HEK293 (cell line): ENCODE results near the gene DIP2C.

Source experiments
- CTCF ChIA-PET: fragments of 350-600 bp; formaldehyde crosslinking; extraction: SDS; loops from one replicate; lab custom pipeline; 2021; ENCODE audit warnings: antibody characterized with exemption; lab: Yijun Ruan, JAX
- POLR2A ChIA-PET: fragments of 300-600 bp; formaldehyde crosslinking; extraction: SDS; loops from one replicate; lab custom pipeline; 2020; ENCODE audit warnings: antibody characterized with exemption, inconsistent platforms; lab: Yijun Ruan, JAX
- H3K27ac ChIP-seq: fragments of 200-500 bp; sonication (Bioruptor generic); 2 replicates; pipeline ENCODE4 v1.5.1; 2014; ENCODE audit warnings: low read depth, low read length, control low read depth, inconsistent platforms; ENCODE audit errors: extremely low read depth
- H3K36me3 ChIP-seq, 2 experiments: fragments of 200-500 bp in 1 of 2; sonication (Bioruptor generic) in 1 of 2; 1 replicate in 1 of 2; 2 replicates in 1 of 2; pipeline ENCODE4 v1.5.1; 2014 to 2017; ENCODE audit warnings: inconsistent platforms in 2 of 2, low read length in 2 of 2; ENCODE audit not compliant: control insufficient read depth in 2 of 2, insufficient read depth in 1 of 2
- H3K4me1 ChIP-seq: fragments of 200-500 bp; sonication (Bioruptor generic); 2 replicates; pipeline ENCODE4 v1.5.1; 2014; ENCODE audit warnings: mild to moderate bottlenecking, low read length, inconsistent platforms; ENCODE audit not compliant: control insufficient read depth, insufficient read depth
- H3K4me3 ChIP-seq: 2 replicates; pipeline ENCODE4 v1.5.1; 2011; ENCODE audit warnings: low read depth, mild to moderate bottlenecking, control low read depth, low read length, moderate library complexity
- H3K9me3 ChIP-seq: fragments of 200-500 bp; sonication (Bioruptor generic); 2 replicates; pipeline ENCODE4 v1.5.1; 2014; ENCODE audit warnings: low read depth, low read length, inconsistent platforms; ENCODE audit not compliant: control insufficient read depth, insufficient read depth
- FEZF1 ChIP-seq: fragments of 450-650 bp; formaldehyde crosslinking; IDR thresholded peaks from 2 replicates; pipeline ENCODE4 v1.5.1; 2016; ENCODE audit warnings: missing biosample characterization, missing genetic modification characterization
- HOXA7 ChIP-seq: sonication (generic); formaldehyde crosslinking; IDR thresholded peaks from 2 replicates; pipeline ENCODE4 v1.8.1; 2022; ENCODE audit warnings: missing genetic modification reagents, borderline replicate concordance
- IKZF3 ChIP-seq: fragments of 450-650 bp; IDR thresholded peaks from 2 replicates; pipeline ENCODE4 v1.5.0; 2018; ENCODE audit warnings: missing biosample characterization, mild to moderate bottlenecking, missing genetic modification characterization, moderate library complexity
- KLF9 ChIP-seq: fragments of 450-650 bp; formaldehyde crosslinking; IDR thresholded peaks from 2 replicates; pipeline ENCODE4 v1.5.1; 2016; ENCODE audit warnings: missing biosample characterization, missing genetic modification characterization, low read depth
- ZBTB17 ChIP-seq: fragments of 450-650 bp; formaldehyde crosslinking; IDR thresholded peaks from 2 replicates; pipeline ENCODE4 v1.5.1; 2016; ENCODE audit warnings: missing biosample characterization, missing genetic modification characterization
- ZBTB48 ChIP-seq: fragments of 450-650 bp; formaldehyde crosslinking; IDR thresholded peaks from 2 replicates; pipeline ENCODE4 v1.5.1; 2016; ENCODE audit warnings: missing biosample characterization, missing genetic modification characterization
- ZBTB8A ChIP-seq: fragments of 450-650 bp; formaldehyde crosslinking; IDR thresholded peaks from 2 replicates; pipeline ENCODE4 v1.5.1; 2016; ENCODE audit warnings: missing biosample characterization, missing genetic modification characterization
- ZFHX2 ChIP-seq: fragments of 450-650 bp; formaldehyde crosslinking; conservative IDR thresholded peaks from 2 replicates; pipeline ENCODE4 v1.5.1; 2016; ENCODE audit warnings: missing biosample characterization, missing genetic modification characterization
- ZNF174 ChIP-seq: fragments of 450-650 bp; formaldehyde crosslinking; IDR thresholded peaks from 2 replicates; pipeline ENCODE4 v1.5.0; 2017; ENCODE audit warnings: missing biosample characterization, mild to moderate bottlenecking, missing genetic modification characterization
- ZNF202 ChIP-seq: fragments of 450-650 bp; formaldehyde crosslinking; IDR thresholded peaks from 2 replicates; pipeline ENCODE4 v1.5.1; 2016; ENCODE audit warnings: missing biosample characterization, missing genetic modification characterization, borderline replicate concordance
- ZNF24 ChIP-seq: fragments of 450-650 bp; formaldehyde crosslinking; IDR thresholded peaks from 2 replicates; pipeline ENCODE4 v1.5.1; 2016; ENCODE audit warnings: missing biosample characterization, missing genetic modification characterization
- ZNF248 ChIP-seq: fragments of 450-650 bp; formaldehyde crosslinking; IDR thresholded peaks from 2 replicates; pipeline ENCODE4 v1.5.1; 2017; ENCODE audit warnings: missing biosample characterization, missing genetic modification characterization
- ZNF292 ChIP-seq: fragments of 450-650 bp; formaldehyde crosslinking; IDR thresholded peaks from 2 replicates; pipeline ENCODE4 v1.5.1; 2016; ENCODE audit warnings: low read depth, missing biosample characterization, missing genetic modification characterization, borderline replicate concordance
- ZNF341 ChIP-seq: fragments of 450-650 bp; formaldehyde crosslinking; IDR thresholded peaks from 2 replicates; pipeline ENCODE4; 2016; ENCODE audit warnings: low read depth, missing biosample characterization, missing genetic modification characterization
- ZNF654 ChIP-seq: fragments of 450-650 bp; formaldehyde crosslinking; IDR thresholded peaks from 2 replicates; pipeline ENCODE4 v1.5.1; 2016; ENCODE audit warnings: low read depth, missing biosample characterization, missing genetic modification characterization
- ZNF664 ChIP-seq: fragments of 450-650 bp; formaldehyde crosslinking; IDR thresholded peaks from 2 replicates; pipeline ENCODE4 v1.5.1; 2016; ENCODE audit warnings: missing biosample characterization, missing genetic modification characterization
- ZNF792 ChIP-seq: fragments of 450-650 bp; formaldehyde crosslinking; IDR thresholded peaks from 2 replicates; pipeline ENCODE4 v1.5.1; 2016; ENCODE audit warnings: missing biosample characterization, missing genetic modification characterization
- TF ChIP-seq, protein P1 (sequence below): fragments of 450-650 bp; formaldehyde crosslinking; IDR thresholded peaks from 2 replicates; pipeline ENCODE4 v1.5.1; 2016; ENCODE audit warnings: missing biosample characterization, missing genetic modification characterization
- TF ChIP-seq, protein P2 (sequence below): fragments of 450-650 bp; formaldehyde crosslinking; IDR thresholded peaks from 2 replicates; pipeline ENCODE4 v1.5.1; 2017; ENCODE audit warnings: missing biosample characterization, missing genetic modification characterization
- TF ChIP-seq, protein P3 (sequence below): fragments of 450-650 bp; formaldehyde crosslinking; IDR thresholded peaks from 2 replicates; pipeline ENCODE4 v1.5.1; 2017; ENCODE audit warnings: missing biosample characterization, missing genetic modification characterization

Gene DIP2C

DNA sequence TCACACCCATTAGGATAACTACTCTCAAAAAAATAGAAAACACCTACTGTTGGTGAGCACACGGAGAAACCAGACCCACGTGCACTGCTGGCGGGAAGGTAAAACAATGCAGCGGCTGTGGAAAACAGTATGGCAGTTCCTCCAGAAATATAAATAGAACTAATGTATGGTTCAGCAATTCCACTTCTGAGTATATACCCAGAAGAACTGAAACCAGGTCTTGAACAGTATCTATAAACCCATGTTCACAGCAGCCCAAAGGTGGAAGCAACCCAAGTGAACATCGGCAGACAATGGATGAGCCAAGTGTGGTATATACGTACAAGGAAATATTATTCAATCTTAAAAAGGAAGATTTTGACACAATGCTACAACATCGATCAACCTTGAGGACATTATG, 389.5 kb downstream of the DIP2C start (continued):
- TF ChIP-seq ZNF292 (tag by site-specific recombination), result no peak
- no peak for TF ChIP-seq IKZF3 (tag by site-specific recombination)
- TF ChIP-seq ZNF174, result no peak
- TF ChIP-seq ZBTB8A (tag by site-specific recombination), result no peak
- TF ChIP-seq ZNF248, result no peak
- TF ChIP-seq, protein P1, sequence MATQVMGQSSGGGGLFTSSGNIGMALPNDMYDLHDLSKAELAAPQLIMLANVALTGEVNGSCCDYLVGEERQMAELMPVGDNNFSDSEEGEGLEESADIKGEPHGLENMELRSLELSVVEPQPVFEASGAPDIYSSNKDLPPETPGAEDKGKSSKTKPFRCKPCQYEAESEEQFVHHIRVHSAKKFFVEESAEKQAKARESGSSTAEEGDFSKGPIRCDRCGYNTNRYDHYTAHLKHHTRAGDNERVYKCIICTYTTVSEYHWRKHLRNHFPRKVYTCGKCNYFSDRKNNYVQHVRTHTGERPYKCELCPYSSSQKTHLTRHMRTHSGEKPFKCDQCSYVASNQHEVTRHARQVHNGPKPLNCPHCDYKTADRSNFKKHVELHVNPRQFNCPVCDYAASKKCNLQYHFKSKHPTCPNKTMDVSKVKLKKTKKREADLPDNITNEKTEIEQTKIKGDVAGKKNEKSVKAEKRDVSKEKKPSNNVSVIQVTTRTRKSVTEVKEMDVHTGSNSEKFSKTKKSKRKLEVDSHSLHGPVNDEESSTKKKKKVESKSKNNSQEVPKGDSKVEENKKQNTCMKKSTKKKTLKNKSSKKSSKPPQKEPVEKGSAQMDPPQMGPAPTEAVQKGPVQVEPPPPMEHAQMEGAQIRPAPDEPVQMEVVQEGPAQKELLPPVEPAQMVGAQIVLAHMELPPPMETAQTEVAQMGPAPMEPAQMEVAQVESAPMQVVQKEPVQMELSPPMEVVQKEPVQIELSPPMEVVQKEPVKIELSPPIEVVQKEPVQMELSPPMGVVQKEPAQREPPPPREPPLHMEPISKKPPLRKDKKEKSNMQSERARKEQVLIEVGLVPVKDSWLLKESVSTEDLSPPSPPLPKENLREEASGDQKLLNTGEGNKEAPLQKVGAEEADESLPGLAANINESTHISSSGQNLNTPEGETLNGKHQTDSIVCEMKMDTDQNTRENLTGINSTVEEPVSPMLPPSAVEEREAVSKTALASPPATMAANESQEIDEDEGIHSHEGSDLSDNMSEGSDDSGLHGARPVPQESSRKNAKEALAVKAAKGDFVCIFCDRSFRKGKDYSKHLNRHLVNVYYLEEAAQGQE, result no peak
- TF ChIP-seq, protein P2, sequence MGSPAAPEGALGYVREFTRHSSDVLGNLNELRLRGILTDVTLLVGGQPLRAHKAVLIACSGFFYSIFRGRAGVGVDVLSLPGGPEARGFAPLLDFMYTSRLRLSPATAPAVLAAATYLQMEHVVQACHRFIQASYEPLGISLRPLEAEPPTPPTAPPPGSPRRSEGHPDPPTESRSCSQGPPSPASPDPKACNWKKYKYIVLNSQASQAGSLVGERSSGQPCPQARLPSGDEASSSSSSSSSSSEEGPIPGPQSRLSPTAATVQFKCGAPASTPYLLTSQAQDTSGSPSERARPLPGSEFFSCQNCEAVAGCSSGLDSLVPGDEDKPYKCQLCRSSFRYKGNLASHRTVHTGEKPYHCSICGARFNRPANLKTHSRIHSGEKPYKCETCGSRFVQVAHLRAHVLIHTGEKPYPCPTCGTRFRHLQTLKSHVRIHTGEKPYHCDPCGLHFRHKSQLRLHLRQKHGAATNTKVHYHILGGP, result no peak

DNA sequence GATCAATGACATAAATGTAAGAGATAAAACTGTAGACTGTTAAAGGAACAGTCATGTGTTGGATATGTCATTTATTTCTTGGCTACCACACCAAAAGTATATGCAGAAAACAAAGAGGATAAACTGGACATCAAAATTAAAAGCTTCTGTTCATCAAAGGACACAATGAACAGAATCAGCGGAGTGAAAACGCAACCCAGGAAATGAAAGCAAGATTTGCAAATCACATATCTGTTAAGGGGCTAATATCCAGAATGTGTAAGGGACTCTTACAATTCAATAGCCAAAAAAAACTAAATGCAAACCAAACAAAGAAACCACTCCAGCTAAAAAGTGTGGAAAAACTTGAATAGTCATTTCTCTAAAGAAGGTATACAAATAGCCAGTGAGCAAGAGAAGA, 390.0 kb downstream of the DIP2C start:
- TF ChIP-seq ZNF341 (tag by site-specific recombination), result no peak
- TF ChIP-seq ZNF654 (tag by site-specific recombination), result no peak
- TF ChIP-seq, protein P3, sequence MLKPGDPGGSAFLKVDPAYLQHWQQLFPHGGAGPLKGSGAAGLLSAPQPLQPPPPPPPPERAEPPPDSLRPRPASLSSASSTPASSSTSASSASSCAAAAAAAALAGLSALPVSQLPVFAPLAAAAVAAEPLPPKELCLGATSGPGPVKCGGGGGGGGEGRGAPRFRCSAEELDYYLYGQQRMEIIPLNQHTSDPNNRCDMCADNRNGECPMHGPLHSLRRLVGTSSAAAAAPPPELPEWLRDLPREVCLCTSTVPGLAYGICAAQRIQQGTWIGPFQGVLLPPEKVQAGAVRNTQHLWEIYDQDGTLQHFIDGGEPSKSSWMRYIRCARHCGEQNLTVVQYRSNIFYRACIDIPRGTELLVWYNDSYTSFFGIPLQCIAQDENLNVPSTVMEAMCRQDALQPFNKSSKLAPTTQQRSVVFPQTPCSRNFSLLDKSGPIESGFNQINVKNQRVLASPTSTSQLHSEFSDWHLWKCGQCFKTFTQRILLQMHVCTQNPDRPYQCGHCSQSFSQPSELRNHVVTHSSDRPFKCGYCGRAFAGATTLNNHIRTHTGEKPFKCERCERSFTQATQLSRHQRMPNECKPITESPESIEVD (tag by site-specific recombination), result no peak
- no peak for TF ChIP-seq FEZF1
- TF ChIP-seq HOXA7, result no peak
- no peak for TF ChIP-seq KLF9 (tag by site-specific recombination)
- TF ChIP-seq ZBTB48 (tag by site-specific recombination), result no peak
- no peak for TF ChIP-seq ZNF664 (tag by site-specific recombination)
- TF ChIP-seq ZBTB8A (tag by site-specific recombination), result no peak
- no peak for TF ChIP-seq ZNF202 (tag by site-specific recombination)
- Histone ChIP-seq H3K4me1 (no peaks in the 10 kb centered on the region), H3K4me3 (no peak overlapping the region), H3K27ac (no peak overlapping the region), H3K36me3 (peaks cover 0 to 11% of the 10 kb centered on the region in 2 experiments; a peak in 2 of 3 replicates), H3K9me3 (no peaks in the 10 kb centered on the region)
- ChIA-PET POLR2A (no interaction called here), CTCF (interaction anchor here (1.2 kb wide), 1 partner anchor 116 kb away, joined by 3 read pairs; no protein-coding TSS in a partner anchor)

DNA sequence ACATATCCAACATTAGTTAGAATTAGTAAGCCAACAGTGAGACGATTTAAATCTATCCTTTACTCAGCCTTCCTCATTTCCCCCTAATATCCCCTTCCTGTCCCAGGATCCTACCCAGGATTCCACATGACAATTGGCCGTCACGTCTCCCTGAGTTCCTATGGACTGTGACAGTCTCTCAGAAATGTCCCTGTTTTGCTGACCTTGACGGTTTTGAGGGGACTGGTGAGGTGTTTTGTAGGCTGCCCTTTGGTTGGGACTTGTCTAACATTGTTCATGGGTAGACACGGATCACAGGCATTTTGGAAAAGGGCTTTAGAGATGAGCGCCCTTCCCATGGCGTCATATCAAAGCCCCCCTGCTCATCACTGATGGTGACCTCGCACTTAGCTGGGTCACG, 391.4 kb downstream of the DIP2C start:
- no peaks in the 10 kb centered on the region for H3K4me1 ChIP-seq
- ChIA-PET CTCF (no interaction called here), POLR2A (no interaction called here)
- TF ChIP-seq ZNF792 (no peak), KLF9 (tag by site-specific recombination) (no peak), ZBTB17 (tag by site-specific recombination) (no peak), ZFHX2 (tag by site-specific recombination) (no peak), ZNF24 (tag by site-specific recombination) (no peak)
- no peaks in the 10 kb centered on the region for H3K9me3 ChIP-seq
- peaks cover 4 to 11% of the 10 kb centered on the region in 2 experiments; a peak in 2 of 3 replicates for H3K36me3 ChIP-seq
- no peak overlapping the region for H3K4me3 ChIP-seq
- no peak overlapping the region for H3K27ac ChIP-seq
